Measurements from ENCODE around the gene SLIRP. TPM values are rescaled to one million over a fixed set of nuclear protein-coding genes. Genes with fewer than 3 reads are reported as not detected.

The SLIRP gene
- total and polyA plus RNA-seq, 2 experiments from 2014 or later = 246 to 425 TPM

- no peak overlapping the region for H3K4me3 ChIP-seq
- H4K20me1 ChIP-seq (ENCODE audit: insufficient read depth, poor library complexity, severe bottlenecking) = no peaks in the 10 kb centered on the region
- H3K27me3 ChIP-seq = no peaks in the 10 kb centered on the region
- no peaks in the 10 kb centered on the region for H3K9me3 ChIP-seq (ENCODE audit: low read depth)
- no peaks in the 10 kb centered on the region for H3K9me2 ChIP-seq (replicated peaks; ENCODE audit: insufficient read depth)
- H3K27ac ChIP-seq = no peak overlapping the region
- no peak overlapping the region for H3K4me2 ChIP-seq
- WGBS (ENCODE audit: low lambda C conversion rate, missing lambda C conversion rate) = 94% methylated on average over 6 of the region's 6 CpGs
- DNase-seq (ENCODE audit: low spot score) = no peak
- H3K79me2 ChIP-seq = peaks cover 29% of the 10 kb centered on the region
- H3K36me3 ChIP-seq (replicated peaks; ENCODE audit: insufficient read depth, low read depth) = no peaks in the 10 kb centered on the region
- no peaks in the 10 kb centered on the region for H3K4me1 ChIP-seq (ENCODE audit: insufficient read depth)
- TF ChIP-seq EZH2phosphoT487 (IDR thresholded peaks at IDR 0.05; ENCODE audit: low read depth, severe bottlenecking, unreplicated experiment) (no peak), CTCF (IDR thresholded peaks at IDR 0.05; ENCODE audit: poor library complexity) (no peak), EZH2 (IDR thresholded peaks at IDR 0.05; ENCODE audit: borderline replicate concordance) (no peak)
- no peak overlapping the region for H2AFZ ChIP-seq
Observed at GRCh38 chr14:77714926-77715325, 7.0 kb downstream of the SLIRP start.

GRCh38 chr14:77717608-77718305, 9.9 kb downstream of the SLIRP start:
- Histone ChIP-seq H3K4me2 (no peak overlapping the region), H3K9me3 (ENCODE audit: low read depth) (no peaks in the 10 kb centered on the region), H3K4me3 (no peak overlapping the region), H3K79me2 (peaks cover 9% of the 10 kb centered on the region), H3K27me3 (no peaks in the 10 kb centered on the region), H4K20me1 (ENCODE audit: insufficient read depth, poor library complexity, severe bottlenecking) (no peaks in the 10 kb centered on the region), H3K4me1 (ENCODE audit: insufficient read depth) (no peaks in the 10 kb centered on the region), H3K9me2 (replicated peaks; ENCODE audit: insufficient read depth) (no peaks in the 10 kb centered on the region), H3K36me3 (replicated peaks; ENCODE audit: insufficient read depth, low read depth) (no peaks in the 10 kb centered on the region), H2AFZ (no peak overlapping the region), H3K27ac (no peak overlapping the region)
- no peak for DNase-seq (ENCODE audit: low spot score)
- WGBS (ENCODE audit: low lambda C conversion rate, missing lambda C conversion rate) = 94% methylated on average over 5 of the region's 5 CpGs
- no peak for TF ChIP-seq EZH2 (IDR thresholded peaks at IDR 0.05; ENCODE audit: borderline replicate concordance)
- TF ChIP-seq EZH2phosphoT487 (IDR thresholded peaks at IDR 0.05; ENCODE audit: low read depth, severe bottlenecking, unreplicated experiment) = no peak
- TF ChIP-seq CTCF (IDR thresholded peaks at IDR 0.05; ENCODE audit: poor library complexity) = no peak

- DNase-seq (ENCODE audit: low spot score) = no peak
- H3K27me3 ChIP-seq = no peaks in the 10 kb centered on the region
- TF ChIP-seq CTCF (IDR thresholded peaks at IDR 0.05; ENCODE audit: poor library complexity) = no peak
- no peak for TF ChIP-seq EZH2phosphoT487 (IDR thresholded peaks at IDR 0.05; ENCODE audit: low read depth, severe bottlenecking, unreplicated experiment)
- no peak for TF ChIP-seq EZH2 (IDR thresholded peaks at IDR 0.05; ENCODE audit: borderline replicate concordance)
- no peak overlapping the region for H3K4me3 ChIP-seq
- 97% methylated on average over 5 of the region's 5 CpGs for WGBS (ENCODE audit: low lambda C conversion rate, missing lambda C conversion rate)
- no peak overlapping the region for H3K27ac ChIP-seq
- H3K79me2 ChIP-seq = peaks cover 5% of the 10 kb centered on the region
- H4K20me1 ChIP-seq (ENCODE audit: insufficient read depth, poor library complexity, severe bottlenecking) = no peaks in the 10 kb centered on the region
- no peak overlapping the region for H3K4me2 ChIP-seq
- no peaks in the 10 kb centered on the region for H3K36me3 ChIP-seq (replicated peaks; ENCODE audit: insufficient read depth, low read depth)
- no peaks in the 10 kb centered on the region for H3K9me2 ChIP-seq (replicated peaks; ENCODE audit: insufficient read depth)
- H2AFZ ChIP-seq = no peak overlapping the region
- no peaks in the 10 kb centered on the region for H3K9me3 ChIP-seq (ENCODE audit: low read depth)
- no peaks in the 10 kb centered on the region for H3K4me1 ChIP-seq (ENCODE audit: insufficient read depth)
Observed at GRCh38 chr14:77721437-77721836, 13.5 kb downstream of the SLIRP start.

All from hepatocyte (in vitro differentiated cells).